ENCODE data around the gene CALHM6. TPM values are rescaled to one million over a fixed set of nuclear protein-coding genes. Genes with fewer than 3 reads are reported as not detected.

Gene CALHM6
- total and polyA plus RNA-seq, 7 donors, result 1.3 to 32.0 (median 8.6) TPM

DNA sequence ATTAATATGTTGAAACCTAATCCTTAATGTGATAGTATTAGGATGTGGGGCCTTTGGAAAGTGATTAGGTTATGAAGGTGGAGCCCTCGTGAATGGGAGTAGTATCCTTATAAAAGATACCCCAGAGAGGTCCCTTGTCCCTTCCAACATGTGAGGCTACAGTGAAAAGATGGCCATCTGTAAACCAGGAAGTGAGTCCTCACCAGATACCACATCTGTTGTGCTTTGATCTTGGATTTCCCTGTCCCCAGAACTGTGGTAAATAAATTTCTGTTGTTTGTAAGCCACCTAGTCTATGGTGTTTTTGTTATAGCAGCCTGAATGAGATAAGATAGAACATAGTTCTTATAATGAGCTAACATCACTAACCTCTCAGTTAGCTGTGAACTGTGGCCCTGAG lies 16.6 kb upstream of the CALHM6 start:
- H3K9me3 ChIP-seq, result no peaks in the 10 kb centered on the region
- H3K4me3 ChIP-seq, result no peak overlapping the region
- DNase-seq, result no peak
- 84 to 92% methylated on average over 1 of the region's 1 CpG for WGBS, 2 donors
- intact Hi-C loops (cut with DNase I), result no loop called here
- TF ChIP-seq CTCF (IDR thresholded peaks at IDR 0.05) (no peak), POLR2AphosphoS5 (IDR thresholded peaks at IDR 0.05) (no peak)
- no peaks in the 10 kb centered on the region for H3K27me3 ChIP-seq
- H3K4me1 ChIP-seq, result peaks cover 0 to 15% (median 0%) of the 10 kb centered on the region in 4 donors
- H3K27ac ChIP-seq, result no peak overlapping the region
- no peaks in the 10 kb centered on the region for H3K36me3 ChIP-seq

GRCh38 chr6:116445102-116445501 lies 16.1 kb upstream of the CALHM6 start:
- no peaks in the 10 kb centered on the region for H3K27me3 ChIP-seq
- no peak for DNase-seq
- intact Hi-C loops (cut with DNase I), result no loop called here
- no peak overlapping the region for H3K27ac ChIP-seq
- whole genome bisulfite sequencing, 2 donors, result 44 to 56% methylated on average over 5 of the region's 5 CpGs
- H3K36me3 ChIP-seq, result no peaks in the 10 kb centered on the region
- no peak for TF ChIP-seq POLR2AphosphoS5 (IDR thresholded peaks at IDR 0.05)
- no peak for TF ChIP-seq EP300 (IDR thresholded peaks at IDR 0.05)
- no peak for TF ChIP-seq POLR2A (IDR thresholded peaks at IDR 0.05)
- no peak for TF ChIP-seq CTCF (IDR thresholded peaks at IDR 0.05)
- H3K9me3 ChIP-seq, result no peaks in the 10 kb centered on the region
- peaks cover 0 to 15% (median 0%) of the 10 kb centered on the region in 4 donors for H3K4me1 ChIP-seq
- no peak overlapping the region for H3K4me3 ChIP-seq

DNA sequence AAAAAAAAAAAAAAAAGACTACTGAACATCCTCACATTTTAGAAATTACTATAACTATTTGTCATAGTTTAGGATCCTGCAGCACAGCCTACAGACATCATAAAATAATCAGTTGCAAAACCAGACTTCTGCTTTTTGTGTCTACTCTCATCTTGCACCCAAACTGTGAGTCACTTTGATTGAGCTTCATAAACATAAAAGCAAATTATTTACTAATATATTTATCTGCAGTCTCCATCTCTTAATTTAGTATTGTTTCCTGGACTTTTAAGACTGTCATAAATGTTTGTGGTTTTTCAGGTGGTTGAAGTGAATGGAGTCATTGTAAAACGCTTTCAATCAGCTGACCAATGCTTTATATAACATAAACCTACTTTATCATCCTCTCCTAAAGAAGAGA lies 14.8 kb upstream of the CALHM6 start:
- no peaks in the 10 kb centered on the region for H3K9me3 ChIP-seq
- H3K4me3 ChIP-seq, result no peak overlapping the region
- H3K4me1 ChIP-seq, result peaks cover 0 to 15% (median 0%) of the 10 kb centered on the region in 4 donors
- H3K27me3 ChIP-seq, result no peaks in the 10 kb centered on the region
- H3K36me3 ChIP-seq, result no peaks in the 10 kb centered on the region
- intact Hi-C loops (cut with DNase I), result no loop called here
- 8 to 58% methylated on average over 1 of the region's 1 CpG for WGBS, 2 donors
- no peak for TF ChIP-seq EP300 (IDR thresholded peaks at IDR 0.05)
- no peak overlapping the region for H3K27ac ChIP-seq
- no peak for DNase-seq

DNA sequence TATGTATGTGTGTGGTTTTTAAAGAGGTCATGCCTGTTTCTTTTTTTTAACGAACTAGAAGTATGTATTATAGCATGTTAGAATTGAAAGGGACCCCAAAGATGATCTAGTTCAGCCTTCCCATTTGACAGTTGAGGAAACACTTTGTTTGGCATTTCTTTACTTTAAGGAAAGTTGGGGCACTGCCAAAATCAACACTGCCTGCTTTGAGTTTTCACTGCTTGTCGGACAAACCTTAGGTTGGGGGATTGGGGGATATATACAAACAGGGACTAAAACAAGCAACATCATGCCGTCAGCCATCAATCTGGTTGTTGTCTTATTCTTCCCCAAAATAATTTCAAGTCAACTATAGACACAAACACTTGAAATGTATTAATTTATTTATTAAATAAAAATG lies 14.1 kb upstream of the CALHM6 start:
- TF ChIP-seq CTCF (IDR thresholded peaks at IDR 0.05) (no peak), EP300 (IDR thresholded peaks at IDR 0.05) (no peak), POLR2AphosphoS5 (IDR thresholded peaks at IDR 0.05) (no peak), POLR2A (IDR thresholded peaks at IDR 0.05) (no peak)
- H3K27ac ChIP-seq, result peak overlapping the region in 2 of 4 donors; percentile 24 to 28
- no peak for DNase-seq
- no peaks in the 10 kb centered on the region for H3K27me3 ChIP-seq
- H3K4me3 ChIP-seq, result no peak overlapping the region
- 37 to 70% methylated on average over 3 of the region's 3 CpGs for WGBS, 2 donors
- H3K4me1 ChIP-seq, result peaks cover 0 to 15% (median 0%) of the 10 kb centered on the region in 4 donors
- intact Hi-C loops (cut with DNase I), result no loop called here
- H3K9me3 ChIP-seq, result no peaks in the 10 kb centered on the region
- no peaks in the 10 kb centered on the region for H3K36me3 ChIP-seq

GRCh38 chr6:116447496-116448011 lies 13.6 kb upstream of the CALHM6 start:
- H3K27me3 ChIP-seq, result no peaks in the 10 kb centered on the region
- DNase-seq, result no peak
- peak in 1 of 4 donors; percentile 9 for TF ChIP-seq POLR2AphosphoS5 (IDR thresholded peaks at IDR 0.05)
- no peak for TF ChIP-seq CTCF (IDR thresholded peaks at IDR 0.05)
- no peak for TF ChIP-seq POLR2A (IDR thresholded peaks at IDR 0.05)
- TF ChIP-seq EP300 (IDR thresholded peaks at IDR 0.05), result no peak
- 13 to 24% methylated on average over 2 of the region's 2 CpGs for WGBS, 2 donors
- intact Hi-C loops (cut with DNase I), result no loop called here
- peak overlapping the region in 2 of 4 donors; percentile 24 to 28 for H3K27ac ChIP-seq
- H3K9me3 ChIP-seq, result no peaks in the 10 kb centered on the region
- peaks cover 0 to 15% (median 0%) of the 10 kb centered on the region in 4 donors for H3K4me1 ChIP-seq
- H3K4me3 ChIP-seq, result no peak overlapping the region
- H3K36me3 ChIP-seq, result no peaks in the 10 kb centered on the region
